Glutamatergic neuron (in vitro differentiated cells): ENCODE data around the gene BRINP3. TPM values are rescaled to one million over a fixed set of nuclear protein-coding genes. Genes with fewer than 3 reads are reported as not detected.

ENCODE experiments used
- DNase-seq: peaks from one replicate; pipeline ENCODE4 v3.0.0; 2022
- H3K27ac Mint-ChIP-seq: one replicate; pipeline ENCODE4 v1.8.0; 2020; ENCODE audit warnings: mild to moderate bottlenecking, mixed read lengths, inconsistent platforms; ENCODE audit not compliant: unreplicated experiment
- H3K27me3 Mint-ChIP-seq: one replicate; pipeline ENCODE4 v1.8.0; 2020; ENCODE audit warnings: mild to moderate bottlenecking, moderate library complexity, mixed read lengths, inconsistent platforms; ENCODE audit not compliant: unreplicated experiment
- H3K36me3 Mint-ChIP-seq: one replicate; pipeline ENCODE4 v1.8.0; 2020; ENCODE audit warnings: mild to moderate bottlenecking, mixed read lengths, inconsistent platforms; ENCODE audit not compliant: unreplicated experiment
- H3K4me1 Mint-ChIP-seq: one replicate; pipeline ENCODE4 v1.8.0; 2020; ENCODE audit warnings: mild to moderate bottlenecking, low read depth, mixed read lengths, inconsistent platforms; ENCODE audit not compliant: unreplicated experiment
- H3K4me3 Mint-ChIP-seq: one replicate; pipeline ENCODE4 v1.8.0; 2020; ENCODE audit warnings: mild to moderate bottlenecking, mixed read lengths, inconsistent platforms; ENCODE audit not compliant: unreplicated experiment
- H3K9me3 Mint-ChIP-seq: one replicate; pipeline ENCODE4 v1.8.0; 2020; ENCODE audit warnings: mild to moderate bottlenecking, moderate library complexity, mixed read lengths, inconsistent platforms; ENCODE audit not compliant: unreplicated experiment
- CTCF ChIP-seq: fragments of 200-600 bp; sonication (generic); IDR thresholded peaks from one replicate; pipeline ENCODE4 v1.5.0; 2021; ENCODE audit not compliant: partially characterized antibody, unreplicated experiment
- total RNA-seq: library from RNA; stranded (reverse); fragmentation: NEBNext Ultra II Directional; extraction: Animal tissue kit (Norgen Biotek cat#: 25700); gene quantifications from one replicate; pipeline ENCODE4 v1.2.1, GENCODE V29; 2021; ENCODE audit not compliant: unreplicated experiment

Gene BRINP3
- total RNA-seq, 1 donor from 2014 or later = not detected

GRCh38 chr1:190444464-190444863 lies 33.2 kb downstream of the BRINP3 start:
- no peak for DNase-seq
- no peak overlapping the region for H3K27ac Mint-ChIP-seq
- H3K9me3 Mint-ChIP-seq = peaks cover 2% of the 10 kb centered on the region
- no peaks in the 10 kb centered on the region for H3K27me3 Mint-ChIP-seq
- no peaks in the 10 kb centered on the region for H3K4me1 Mint-ChIP-seq
- no peaks in the 10 kb centered on the region for H3K36me3 Mint-ChIP-seq
- H3K4me3 Mint-ChIP-seq = no peak overlapping the region
- no peak for TF ChIP-seq CTCF

GRCh38 chr1:190439447-190439846 lies 38.2 kb downstream of the BRINP3 start:
- Mint-ChIP-seq H3K4me1 (no peaks in the 10 kb centered on the region), H3K27me3 (no peaks in the 10 kb centered on the region), H3K36me3 (no peaks in the 10 kb centered on the region), H3K27ac (no peak overlapping the region), H3K9me3 (peaks cover 2% of the 10 kb centered on the region), H3K4me3 (no peak overlapping the region)
- TF ChIP-seq CTCF = no peak
- DNase-seq = no peak

GRCh38 chr1:190436615-190437014 lies 41.0 kb downstream of the BRINP3 start:
- H3K27ac Mint-ChIP-seq = no peak overlapping the region
- no peaks in the 10 kb centered on the region for H3K9me3 Mint-ChIP-seq
- no peaks in the 10 kb centered on the region for H3K36me3 Mint-ChIP-seq

GRCh38 chr1:190429932-190430331 lies 47.7 kb downstream of the BRINP3 start:
- Mint-ChIP-seq H3K27ac (no peak overlapping the region), H3K9me3 (no peaks in the 10 kb centered on the region), H3K4me1 (peaks cover 2% of the 10 kb centered on the region), H3K36me3 (no peaks in the 10 kb centered on the region), H3K27me3 (no peaks in the 10 kb centered on the region), H3K4me3 (no peak overlapping the region)
- no peak for DNase-seq
- TF ChIP-seq CTCF = no peak

More at GRCh38 chr1:190436615-190437014, 41.0 kb downstream of the BRINP3 start:
- TF ChIP-seq CTCF = no peak
- no peak for DNase-seq
- Mint-ChIP-seq H3K4me1 (no peaks in the 10 kb centered on the region), H3K27me3 (no peaks in the 10 kb centered on the region), H3K4me3 (no peak overlapping the region)

GRCh38 chr1:190429141-190429540 lies 48.5 kb downstream of the BRINP3 start:
- TF ChIP-seq CTCF = no peak
- H3K4me1 Mint-ChIP-seq = peaks cover 2% of the 10 kb centered on the region
- H3K27ac Mint-ChIP-seq = no peak overlapping the region
- no peak overlapping the region for H3K4me3 Mint-ChIP-seq
- H3K27me3 Mint-ChIP-seq = no peaks in the 10 kb centered on the region
- no peaks in the 10 kb centered on the region for H3K36me3 Mint-ChIP-seq
- no peaks in the 10 kb centered on the region for H3K9me3 Mint-ChIP-seq
- no peak for DNase-seq
